Panc1 (cell line): ENCODE results near the gene CYB5R4. TPM values are rescaled to one million over a fixed set of nuclear protein-coding genes. Genes with fewer than 3 reads are reported as not detected.

Experiments used
- ATAC-seq: fragments of 200-7000 bp; cut with Tn5 transposase; 2 replicates; pipeline ENCODE4 v1.9.1; 2020; ENCODE audit warnings: mild to moderate bottlenecking, moderate library complexity
- BruUV-seq: library from RNA; stranded (reverse); fragments of 400-500 nt; replicated peaks from 2 replicates; lab custom pipeline; 2021; lab: Mats Ljungman, UMichigan
- CTCF ChIA-PET: fragments of 300-600 bp; sonication (Branson Sonifier 250); formaldehyde crosslinking; loops from one replicate; lab custom pipeline; 2022; ENCODE audit warnings: antibody characterized with exemption; lab: Charles Lee
- POLR2A ChIA-PET: fragments of 300-600 bp; sonication (Branson Sonifier 250); formaldehyde crosslinking; loops from one replicate; lab custom pipeline; 2022; ENCODE audit warnings: antibody characterized with exemption; lab: Charles Lee
- DNase-seq: peaks from one replicate; pipeline ENCODE4 v3.0.0-alpha.2; 2010; ENCODE audit warnings: low read depth, low spot score
- H3K27ac ChIP-seq: 2 replicates; pipeline ENCODE4 v1.5.1; 2011; ENCODE audit warnings: mild to moderate bottlenecking, low read length, inconsistent platforms
- H3K27me3 ChIP-seq: fragments of 200-500 bp; sonication (Bioruptor generic); 2 replicates; pipeline ENCODE4 v1.6.0; 2014; ENCODE audit warnings: low read length, inconsistent platforms; ENCODE audit not compliant: control insufficient read depth, insufficient read depth
- H3K36me3 ChIP-seq: fragments of 200-500 bp; sonication (Bioruptor generic); 2 replicates; pipeline ENCODE4 v1.5.1; 2014; ENCODE audit warnings: inconsistent platforms, mild to moderate bottlenecking, low read length, moderate library complexity; ENCODE audit not compliant: control insufficient read depth, insufficient read depth
- H3K4me1 ChIP-seq: 2 replicates; pipeline ENCODE4 v1.5.1; 2011; ENCODE audit warnings: inconsistent platforms, mild to moderate bottlenecking, low read length, moderate library complexity; ENCODE audit not compliant: control insufficient read depth, insufficient read depth
- H3K4me3 ChIP-seq, 2 experiments: 2 replicates each; pipeline ENCODE4 v1.5.1; 2011 to 2012; ENCODE audit warnings: low read depth in 2 of 2, low read length in 2 of 2, mild to moderate bottlenecking in 2 of 2, inconsistent platforms in 1 of 2, moderate library complexity in 1 of 2
- H3K9me3 ChIP-seq: fragments of 200-500 bp; sonication (Bioruptor generic); 2 replicates; pipeline ENCODE4 v1.5.1; 2014; ENCODE audit warnings: low read depth, mild to moderate bottlenecking, inconsistent platforms, low read length, moderate library complexity; ENCODE audit not compliant: control insufficient read depth, insufficient read depth
- POLR2AphosphoS5 ChIP-seq: IDR thresholded peaks from 2 replicates; pipeline ENCODE4 v1.6.1; 2012; ENCODE audit warnings: mild to moderate bottlenecking, low read depth, low read length, moderate library complexity
- SIN3A ChIP-seq: IDR thresholded peaks from 2 replicates; pipeline ENCODE4 v1.6.1; 2012; ENCODE audit warnings: low read depth, mild to moderate bottlenecking, low read length, moderate library complexity, borderline replicate concordance; ENCODE audit not compliant: insufficient read depth
- TCF7L2 ChIP-seq: IDR thresholded peaks from 2 replicates; pipeline ENCODE4 v1.6.1; 2011; ENCODE audit warnings: mild to moderate bottlenecking, low read depth, low read length, inconsistent platforms
- in situ Hi-C: cut with HindIII; loops from 2 replicates; pipeline ENCODE4 v1.10.0; 2016; ENCODE audit warnings: low sequenced_read_pairs, low pct_unique_long_range_greater_than_20kb
- intact Hi-C: fragments of 100-400 bp; cut with micrococcal nuclease; formaldehyde crosslinking; loops from one replicate; pipeline ENCODE4 v1.10.0; 2022; ENCODE audit not compliant: unreplicated experiment
- total RNA-seq: library from RNA; stranded (reverse); gene quantifications from one replicate; pipeline ENCODE4 v1.2.1, GENCODE V29; 2021; ENCODE audit not compliant: unreplicated experiment
- TF ChIP-seq, protein P1 (sequence below): fragments of 450-650 bp; IDR thresholded peaks from 2 replicates; pipeline ENCODE4 v1.5.1; 2017; ENCODE audit warnings: mild to moderate bottlenecking
- TF ChIP-seq, protein P2 (sequence below), 2 experiments: IDR thresholded peaks; 2 replicates each; pipeline ENCODE4 v1.6.1; 2011 to 2012; ENCODE audit warnings: low read depth in 2 of 2, control low read depth in 1 of 2, low read length in 1 of 2, mild to moderate bottlenecking in 1 of 2, moderate library complexity in 1 of 2; ENCODE audit not compliant: insufficient read depth in 1 of 2

Gene CYB5R4
- total RNA-seq, 1 experiment from 2014 or later = 31.7 TPM

DNA sequence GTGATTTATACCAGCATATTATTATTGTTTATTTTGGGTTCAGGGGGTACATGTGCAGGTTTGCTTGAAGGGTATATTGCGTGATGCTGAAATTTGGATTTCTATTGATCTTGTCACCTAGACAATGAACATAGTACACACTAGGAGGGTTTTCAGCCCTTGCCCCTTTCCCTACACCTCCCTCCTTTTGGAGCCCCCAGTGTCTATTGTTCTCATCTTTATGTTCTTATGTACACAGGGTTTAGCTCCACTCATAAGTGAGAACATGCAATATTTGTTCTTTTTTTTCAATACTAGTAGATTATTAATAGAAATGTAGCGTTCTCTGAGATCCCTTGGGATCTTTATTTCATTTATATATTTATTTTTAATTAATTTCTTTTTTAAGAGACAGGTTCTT is 94.9 kb downstream of the CYB5R4 start:
- intact Hi-C loops = no loop called here
- DNase-seq (no peak), ATAC-seq (no peak)
- ChIA-PET POLR2A (no interaction called here), CTCF (no interaction called here)
- H3K27me3 ChIP-seq = no peaks in the 10 kb centered on the region
- TF ChIP-seq SIN3A (no peak), TCF7L2 (no peak), POLR2AphosphoS5 (no peak)
- TF ChIP-seq, protein P1, sequence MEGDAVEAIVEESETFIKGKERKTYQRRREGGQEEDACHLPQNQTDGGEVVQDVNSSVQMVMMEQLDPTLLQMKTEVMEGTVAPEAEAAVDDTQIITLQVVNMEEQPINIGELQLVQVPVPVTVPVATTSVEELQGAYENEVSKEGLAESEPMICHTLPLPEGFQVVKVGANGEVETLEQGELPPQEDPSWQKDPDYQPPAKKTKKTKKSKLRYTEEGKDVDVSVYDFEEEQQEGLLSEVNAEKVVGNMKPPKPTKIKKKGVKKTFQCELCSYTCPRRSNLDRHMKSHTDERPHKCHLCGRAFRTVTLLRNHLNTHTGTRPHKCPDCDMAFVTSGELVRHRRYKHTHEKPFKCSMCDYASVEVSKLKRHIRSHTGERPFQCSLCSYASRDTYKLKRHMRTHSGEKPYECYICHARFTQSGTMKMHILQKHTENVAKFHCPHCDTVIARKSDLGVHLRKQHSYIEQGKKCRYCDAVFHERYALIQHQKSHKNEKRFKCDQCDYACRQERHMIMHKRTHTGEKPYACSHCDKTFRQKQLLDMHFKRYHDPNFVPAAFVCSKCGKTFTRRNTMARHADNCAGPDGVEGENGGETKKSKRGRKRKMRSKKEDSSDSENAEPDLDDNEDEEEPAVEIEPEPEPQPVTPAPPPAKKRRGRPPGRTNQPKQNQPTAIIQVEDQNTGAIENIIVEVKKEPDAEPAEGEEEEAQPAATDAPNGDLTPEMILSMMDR = no peak
- TF ChIP-seq, protein P2, sequence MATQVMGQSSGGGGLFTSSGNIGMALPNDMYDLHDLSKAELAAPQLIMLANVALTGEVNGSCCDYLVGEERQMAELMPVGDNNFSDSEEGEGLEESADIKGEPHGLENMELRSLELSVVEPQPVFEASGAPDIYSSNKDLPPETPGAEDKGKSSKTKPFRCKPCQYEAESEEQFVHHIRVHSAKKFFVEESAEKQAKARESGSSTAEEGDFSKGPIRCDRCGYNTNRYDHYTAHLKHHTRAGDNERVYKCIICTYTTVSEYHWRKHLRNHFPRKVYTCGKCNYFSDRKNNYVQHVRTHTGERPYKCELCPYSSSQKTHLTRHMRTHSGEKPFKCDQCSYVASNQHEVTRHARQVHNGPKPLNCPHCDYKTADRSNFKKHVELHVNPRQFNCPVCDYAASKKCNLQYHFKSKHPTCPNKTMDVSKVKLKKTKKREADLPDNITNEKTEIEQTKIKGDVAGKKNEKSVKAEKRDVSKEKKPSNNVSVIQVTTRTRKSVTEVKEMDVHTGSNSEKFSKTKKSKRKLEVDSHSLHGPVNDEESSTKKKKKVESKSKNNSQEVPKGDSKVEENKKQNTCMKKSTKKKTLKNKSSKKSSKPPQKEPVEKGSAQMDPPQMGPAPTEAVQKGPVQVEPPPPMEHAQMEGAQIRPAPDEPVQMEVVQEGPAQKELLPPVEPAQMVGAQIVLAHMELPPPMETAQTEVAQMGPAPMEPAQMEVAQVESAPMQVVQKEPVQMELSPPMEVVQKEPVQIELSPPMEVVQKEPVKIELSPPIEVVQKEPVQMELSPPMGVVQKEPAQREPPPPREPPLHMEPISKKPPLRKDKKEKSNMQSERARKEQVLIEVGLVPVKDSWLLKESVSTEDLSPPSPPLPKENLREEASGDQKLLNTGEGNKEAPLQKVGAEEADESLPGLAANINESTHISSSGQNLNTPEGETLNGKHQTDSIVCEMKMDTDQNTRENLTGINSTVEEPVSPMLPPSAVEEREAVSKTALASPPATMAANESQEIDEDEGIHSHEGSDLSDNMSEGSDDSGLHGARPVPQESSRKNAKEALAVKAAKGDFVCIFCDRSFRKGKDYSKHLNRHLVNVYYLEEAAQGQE (IDR thresholded peaks at IDR 0.05; ENCODE audit: insufficient read depth in 1 of 2, low read depth in 2 of 2, low read length in 1 of 2) = no peak
- no peak overlapping the region for H3K27ac ChIP-seq
- in situ Hi-C loops = no loop called here
- no peaks in the 10 kb centered on the region for H3K4me1 ChIP-seq
- no peak overlapping the region for H3K4me3 ChIP-seq
- no TSS peak for BruUV-seq
- H3K36me3 ChIP-seq = no peaks in the 10 kb centered on the region
- H3K9me3 ChIP-seq = no peaks in the 10 kb centered on the region

DNA sequence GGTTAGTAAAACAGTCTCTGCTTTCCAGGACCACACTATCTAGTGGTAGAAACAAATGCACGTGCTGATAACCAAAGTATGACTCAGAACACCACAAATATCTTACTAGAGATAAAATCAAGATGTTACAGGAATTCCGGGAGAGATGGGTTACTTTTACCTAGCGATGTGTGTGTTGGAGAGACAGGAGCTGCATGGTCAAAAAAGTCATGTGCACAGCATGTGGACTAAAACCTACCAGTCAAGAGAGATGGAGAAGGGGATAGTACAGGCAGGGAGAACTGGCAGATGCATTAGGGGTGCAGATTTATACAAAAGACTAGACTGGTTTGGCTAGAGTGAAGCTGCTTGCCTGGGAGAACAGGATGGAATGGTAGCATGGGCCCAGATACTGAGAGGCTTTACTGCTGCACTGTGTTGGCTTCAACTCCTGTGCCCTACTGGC is 98.8 kb downstream of the CYB5R4 start:
- DNase-seq (no peak), ATAC-seq (no peak)
- Histone ChIP-seq H3K4me3 (no peak overlapping the region), H3K4me1 (no peaks in the 10 kb centered on the region), H3K27ac (no peak overlapping the region), H3K36me3 (no peaks in the 10 kb centered on the region), H3K9me3 (no peaks in the 10 kb centered on the region), H3K27me3 (no peaks in the 10 kb centered on the region)
- CTCF ChIA-PET = no interaction called here
- TF ChIP-seq, protein P2 (IDR thresholded peaks at IDR 0.05; ENCODE audit: insufficient read depth in 1 of 2, low read depth in 2 of 2, low read length in 1 of 2) = no peak
- TF ChIP-seq SIN3A (no peak), POLR2AphosphoS5 (no peak), TCF7L2 (no peak)
- TF ChIP-seq, protein P1 = no peak
- in situ Hi-C loops (no loop called here), intact Hi-C loops (no loop called here)
- POLR2A ChIA-PET = no interaction called here
- no TSS peak for BruUV-seq
